DND-41 (cell line): Measurements from ENCODE around the gene NPHP4.

Source experiments
- ATAC-seq: fragments of 200-7000 bp; cut with Tn5 transposase; 3 replicates; pipeline ENCODE4 v1.9.1; 2021; ENCODE audit warnings: low read depth; ENCODE audit not compliant: insufficient read depth
- DNase-seq: peaks from one replicate; pipeline ENCODE4 v3.0.0-alpha.2; 2020
- H2AFZ ChIP-seq: 2 replicates; pipeline ENCODE4 v1.6.0; 2012; ENCODE audit warnings: low read depth, low read length
- H3K27ac ChIP-seq: 2 replicates; pipeline ENCODE4 v1.5.1; 2012; ENCODE audit warnings: low read length, inconsistent platforms
- H3K27me3 ChIP-seq: fragments of 200-600 bp; sonication (generic); 2 replicates; pipeline ENCODE4 v1.6.0; 2012; ENCODE audit warnings: low read length, mild to moderate bottlenecking, inconsistent platforms; ENCODE audit not compliant: insufficient read depth, poor library complexity
- H3K36me3 ChIP-seq: 2 replicates; pipeline ENCODE4 v1.5.1; 2012; ENCODE audit warnings: low read length, inconsistent platforms; ENCODE audit not compliant: insufficient read depth
- H3K4me1 ChIP-seq: 2 replicates; pipeline ENCODE4 v1.5.1; 2012; ENCODE audit warnings: mild to moderate bottlenecking, low read length; ENCODE audit not compliant: insufficient read depth
- H3K4me2 ChIP-seq: 2 replicates; pipeline ENCODE4 v1.6.0; 2012; ENCODE audit warnings: mild to moderate bottlenecking, moderate library complexity, low read length, inconsistent platforms; ENCODE audit not compliant: insufficient read depth
- H3K4me3 ChIP-seq, 2 experiments: fragments of 200-600 bp in 1 of 2; shearing (Covaris generic) in 1 of 2; 2 replicates each; pipeline ENCODE4 v1.5.1; 2012 to 2016; ENCODE audit warnings: inconsistent platforms in 2 of 2, low read length in 2 of 2, mild to moderate bottlenecking in 2 of 2, low read depth in 1 of 2, moderate library complexity in 1 of 2
- H3K79me2 ChIP-seq: 2 replicates; pipeline ENCODE4 v1.6.0; 2012; ENCODE audit warnings: low read length, inconsistent platforms; ENCODE audit not compliant: insufficient read depth
- H3K9ac ChIP-seq: 2 replicates; pipeline ENCODE4 v1.6.0; 2012; ENCODE audit warnings: low read depth, mild to moderate bottlenecking, inconsistent platforms, low read length, moderate library complexity
- H3K9me3 ChIP-seq: 2 replicates; pipeline ENCODE4 v1.5.1; 2012; ENCODE audit warnings: low read length, moderate library complexity, mild to moderate bottlenecking, inconsistent platforms; ENCODE audit not compliant: insufficient read depth, severe bottlenecking
- H4K20me1 ChIP-seq: 2 replicates; pipeline ENCODE4 v1.6.0; 2012; ENCODE audit warnings: low read length; ENCODE audit not compliant: insufficient read depth
- EZH2 ChIP-seq: IDR thresholded peaks from 3 replicates; pipeline ENCODE4 v1.6.1; 2012; ENCODE audit warnings: borderline replicate concordance, low read depth, mild to moderate bottlenecking, moderate library complexity, low read length, inconsistent platforms; ENCODE audit not compliant: severe bottlenecking
- TF ChIP-seq, protein P1 (sequence below): IDR thresholded peaks from 2 replicates; pipeline ENCODE4 v1.5.1; 2012; ENCODE audit warnings: borderline replicate concordance, low read length, moderate library complexity, mild to moderate bottlenecking; ENCODE audit not compliant: poor library complexity, severe bottlenecking; ENCODE audit errors: extremely low read depth

Gene NPHP4

DNA sequence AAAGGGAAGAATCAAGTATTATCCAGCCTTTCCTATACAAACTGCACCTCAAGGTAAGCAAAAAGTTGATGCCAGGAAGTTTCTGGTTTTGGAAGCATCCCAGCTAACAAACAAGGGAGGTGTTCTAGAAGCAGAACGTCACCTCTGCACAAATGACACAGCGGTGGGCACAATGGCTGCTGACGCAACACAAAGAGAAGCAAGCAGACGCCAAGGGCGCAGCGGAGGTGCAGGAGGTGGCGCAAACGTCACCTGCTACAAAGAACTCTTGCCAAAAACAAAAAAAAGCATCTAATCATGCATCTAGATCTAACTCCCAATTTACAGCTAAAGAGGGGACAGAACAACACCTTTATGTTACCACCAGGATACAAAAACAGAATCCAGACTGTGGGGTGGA, 88.5 kb downstream of the NPHP4 start:
- Histone ChIP-seq H3K4me1 (no peaks in the 10 kb centered on the region), H3K9ac (no peak overlapping the region), H3K9me3 (no peaks in the 10 kb centered on the region), H3K79me2 (no peaks in the 10 kb centered on the region), H3K36me3 (peaks cover 75% of the 10 kb centered on the region), H3K27ac (no peak overlapping the region), H3K4me3 (no peak overlapping the region), H4K20me1 (0 out of 2 replicates have a peak, but pooled peaks cover 2% of the 10 kb centered on the region), H2AFZ (no peak overlapping the region), H3K4me2 (no peak overlapping the region), H3K27me3 (no peaks in the 10 kb centered on the region)
- ATAC-seq (no peak), DNase-seq (no peak)
- TF ChIP-seq, protein P1, sequence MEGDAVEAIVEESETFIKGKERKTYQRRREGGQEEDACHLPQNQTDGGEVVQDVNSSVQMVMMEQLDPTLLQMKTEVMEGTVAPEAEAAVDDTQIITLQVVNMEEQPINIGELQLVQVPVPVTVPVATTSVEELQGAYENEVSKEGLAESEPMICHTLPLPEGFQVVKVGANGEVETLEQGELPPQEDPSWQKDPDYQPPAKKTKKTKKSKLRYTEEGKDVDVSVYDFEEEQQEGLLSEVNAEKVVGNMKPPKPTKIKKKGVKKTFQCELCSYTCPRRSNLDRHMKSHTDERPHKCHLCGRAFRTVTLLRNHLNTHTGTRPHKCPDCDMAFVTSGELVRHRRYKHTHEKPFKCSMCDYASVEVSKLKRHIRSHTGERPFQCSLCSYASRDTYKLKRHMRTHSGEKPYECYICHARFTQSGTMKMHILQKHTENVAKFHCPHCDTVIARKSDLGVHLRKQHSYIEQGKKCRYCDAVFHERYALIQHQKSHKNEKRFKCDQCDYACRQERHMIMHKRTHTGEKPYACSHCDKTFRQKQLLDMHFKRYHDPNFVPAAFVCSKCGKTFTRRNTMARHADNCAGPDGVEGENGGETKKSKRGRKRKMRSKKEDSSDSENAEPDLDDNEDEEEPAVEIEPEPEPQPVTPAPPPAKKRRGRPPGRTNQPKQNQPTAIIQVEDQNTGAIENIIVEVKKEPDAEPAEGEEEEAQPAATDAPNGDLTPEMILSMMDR: no peak
- TF ChIP-seq EZH2: no peak

DNA sequence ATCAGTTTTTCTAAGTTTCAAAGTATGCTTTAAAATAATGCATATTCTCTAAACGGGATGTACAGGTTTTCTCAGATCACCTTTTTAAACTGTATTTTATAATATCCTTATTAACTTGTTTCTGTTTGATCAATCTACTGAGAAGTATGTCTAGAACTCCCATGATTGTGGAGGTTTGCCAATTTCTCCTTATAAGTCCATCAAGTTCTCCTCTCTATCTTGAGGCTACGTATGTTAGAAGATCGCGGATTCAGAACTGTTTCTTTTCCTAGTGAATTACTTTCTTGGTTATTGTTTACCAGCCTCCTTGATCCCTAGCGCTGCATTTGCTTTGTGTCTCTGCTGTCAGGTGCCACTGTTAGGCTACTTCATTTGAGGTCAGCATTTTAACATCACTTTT, 89.2 kb downstream of the NPHP4 start:
- Histone ChIP-seq H4K20me1 (0 out of 2 replicates have a peak, but pooled peaks cover 2% of the 10 kb centered on the region), H3K4me1 (no peaks in the 10 kb centered on the region), H3K9me3 (no peaks in the 10 kb centered on the region), H3K9ac (no peak overlapping the region), H3K36me3 (peaks cover 72% of the 10 kb centered on the region), H2AFZ (no peak overlapping the region), H3K4me3 (no peak overlapping the region), H3K4me2 (no peak overlapping the region), H3K79me2 (no peaks in the 10 kb centered on the region), H3K27ac (no peak overlapping the region), H3K27me3 (no peaks in the 10 kb centered on the region)
- DNase-seq (no peak), ATAC-seq (no peak)
- TF ChIP-seq, protein P1: no peak
- TF ChIP-seq EZH2: no peak

DNA sequence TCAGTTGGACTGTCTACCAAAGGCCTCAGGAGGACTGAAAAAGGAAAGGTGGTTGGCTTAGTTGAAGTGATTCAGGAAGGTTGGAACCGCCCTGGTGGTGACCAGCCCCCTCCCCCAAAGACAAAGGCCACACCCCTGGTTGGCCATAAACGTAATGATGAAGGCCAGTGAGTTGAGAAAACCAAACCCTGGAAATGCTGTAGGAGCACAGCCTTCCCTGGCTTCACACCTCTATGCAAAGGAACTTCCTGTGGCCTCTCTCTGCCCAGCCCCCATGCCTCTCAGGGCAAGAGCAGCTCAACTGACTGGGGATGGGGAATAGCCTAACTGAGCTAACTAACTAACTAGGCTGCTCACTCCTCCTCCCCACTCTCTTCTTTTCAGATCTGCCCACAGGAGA, 90.4 kb downstream of the NPHP4 start:
- DNase-seq (no peak), ATAC-seq (no peak)
- TF ChIP-seq, protein P1: no peak
- TF ChIP-seq EZH2: no peak
- no peak overlapping the region for H2AFZ ChIP-seq
- H3K4me2 ChIP-seq: no peak overlapping the region
- no peaks in the 10 kb centered on the region for H3K9me3 ChIP-seq
- no peak overlapping the region for H3K4me3 ChIP-seq
- no peaks in the 10 kb centered on the region for H4K20me1 ChIP-seq
- peaks cover 73% of the 10 kb centered on the region for H3K36me3 ChIP-seq
- no peak overlapping the region for H3K9ac ChIP-seq
- no peak overlapping the region for H3K27ac ChIP-seq
- H3K79me2 ChIP-seq: no peaks in the 10 kb centered on the region
- H3K4me1 ChIP-seq: no peaks in the 10 kb centered on the region
- H3K27me3 ChIP-seq: no peaks in the 10 kb centered on the region

DNA sequence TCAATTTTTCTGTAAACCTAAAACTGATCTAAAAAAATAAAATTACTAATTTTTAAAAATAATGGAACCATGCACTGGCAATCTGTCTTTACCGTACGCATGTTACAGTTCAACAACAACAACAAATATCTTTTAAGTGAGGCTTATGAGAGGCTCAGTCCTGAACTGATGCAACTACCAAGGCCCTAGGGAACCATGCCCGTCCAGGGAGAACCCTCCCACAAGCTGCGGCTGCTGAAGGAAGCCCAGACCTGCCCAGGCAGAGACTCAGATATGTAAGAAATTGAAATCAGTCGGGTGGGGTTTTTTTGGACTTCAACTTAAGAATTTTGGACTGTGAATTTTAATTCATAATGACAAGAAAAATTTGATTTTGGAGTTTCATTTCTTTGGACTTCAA, 91.1 kb downstream of the NPHP4 start:
- H3K79me2 ChIP-seq: no peaks in the 10 kb centered on the region
- peaks cover 72% of the 10 kb centered on the region for H3K36me3 ChIP-seq
- no peaks in the 10 kb centered on the region for H3K9me3 ChIP-seq
- no peaks in the 10 kb centered on the region for H3K4me1 ChIP-seq
- no peak for DNase-seq
- ATAC-seq: no peak
- H4K20me1 ChIP-seq: no peaks in the 10 kb centered on the region
- no peak overlapping the region for H3K9ac ChIP-seq
- H3K4me2 ChIP-seq: no peak overlapping the region
- TF ChIP-seq, protein P1: no peak
- TF ChIP-seq EZH2: no peak
- no peak overlapping the region for H3K27ac ChIP-seq
- no peak overlapping the region for H2AFZ ChIP-seq
- H3K27me3 ChIP-seq: no peaks in the 10 kb centered on the region
- H3K4me3 ChIP-seq: no peak overlapping the region
